ENCODE data around the gene CDH4.

CDH4 gene

GRCh38 chr20:61816606-61817460 lies 564.8 kb downstream of the CDH4 start:
- no peak for DNase-seq

DNA sequence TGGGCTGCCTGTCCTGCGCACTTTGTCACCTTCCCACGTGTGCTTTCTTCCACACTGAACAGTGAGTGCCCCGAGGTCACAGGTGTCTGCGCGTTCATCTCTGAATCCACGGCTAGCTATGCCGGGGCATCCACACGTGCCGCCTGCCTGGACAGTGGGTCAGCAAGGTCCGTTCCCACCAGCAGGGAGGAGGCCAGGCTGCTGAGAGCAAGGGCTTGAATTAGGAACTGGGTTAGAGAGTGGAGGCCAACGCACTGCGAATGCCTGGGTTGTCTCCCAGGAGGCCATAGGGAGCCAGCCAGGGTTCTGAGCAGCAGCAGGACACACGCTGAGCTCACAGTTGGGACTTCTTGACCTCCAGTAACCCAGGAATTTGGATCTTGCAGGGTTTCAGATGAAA lies 565.5 kb downstream of the CDH4 start:
- DNase-seq = no peak

DNA sequence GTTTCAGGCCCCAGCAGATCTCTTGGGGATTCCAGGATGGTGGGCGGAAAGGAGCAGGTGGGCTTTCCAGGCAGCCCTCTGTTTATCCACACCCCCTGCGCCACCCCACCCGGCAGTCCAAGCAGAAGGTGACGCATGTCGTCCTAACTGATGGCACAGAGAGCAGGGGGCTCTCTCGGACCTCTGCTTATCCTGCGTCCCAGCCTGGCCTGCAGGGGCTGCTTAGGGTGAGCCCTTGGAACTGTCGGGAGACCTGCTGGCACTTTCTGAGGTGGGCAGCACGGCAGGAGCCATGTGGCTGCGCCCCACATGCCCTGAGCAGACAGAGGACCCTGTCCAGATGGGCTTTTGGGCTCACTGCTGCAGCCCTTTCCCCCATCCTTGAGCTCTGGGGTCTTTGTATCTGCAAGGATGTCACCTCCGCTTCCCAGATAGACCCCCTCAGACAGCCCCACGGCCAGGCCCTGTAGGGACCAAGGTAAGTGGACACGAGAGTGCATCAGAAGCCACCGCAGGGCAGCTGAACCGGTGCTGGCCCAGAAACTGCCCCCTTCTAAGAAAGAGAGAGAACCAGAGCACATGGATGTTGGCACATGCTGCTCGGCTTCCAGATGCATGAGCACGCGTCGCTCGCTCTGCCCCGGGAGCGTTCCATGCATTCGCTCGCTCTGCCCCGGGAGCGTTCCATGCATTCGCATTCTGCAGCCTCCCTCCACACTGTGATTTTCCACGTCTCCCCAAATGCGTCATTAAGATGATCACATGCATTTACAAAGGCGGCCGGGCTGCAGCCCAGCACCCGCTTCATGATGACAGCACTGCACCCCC lies 566.9 kb downstream of the CDH4 start:
- no peak for DNase-seq

DNA sequence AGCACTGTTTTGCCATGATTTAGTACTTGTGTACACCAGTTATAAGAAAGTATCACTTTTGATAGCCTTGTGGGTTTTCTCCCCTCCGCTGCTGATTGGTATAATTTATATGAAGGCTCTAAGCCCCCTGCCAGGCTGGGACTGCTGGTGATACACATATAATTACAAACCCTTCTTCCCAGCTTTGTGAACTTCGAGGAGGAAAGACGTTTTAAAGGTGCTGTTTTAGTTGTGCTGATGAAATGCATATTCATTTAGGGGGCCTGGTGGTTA lies 567.4 kb downstream of the CDH4 start:
- DNase-seq = no peak

GRCh38 chr20:61819921-61820825 lies 568.1 kb downstream of the CDH4 start:
- DNase-seq = no peak

DNA sequence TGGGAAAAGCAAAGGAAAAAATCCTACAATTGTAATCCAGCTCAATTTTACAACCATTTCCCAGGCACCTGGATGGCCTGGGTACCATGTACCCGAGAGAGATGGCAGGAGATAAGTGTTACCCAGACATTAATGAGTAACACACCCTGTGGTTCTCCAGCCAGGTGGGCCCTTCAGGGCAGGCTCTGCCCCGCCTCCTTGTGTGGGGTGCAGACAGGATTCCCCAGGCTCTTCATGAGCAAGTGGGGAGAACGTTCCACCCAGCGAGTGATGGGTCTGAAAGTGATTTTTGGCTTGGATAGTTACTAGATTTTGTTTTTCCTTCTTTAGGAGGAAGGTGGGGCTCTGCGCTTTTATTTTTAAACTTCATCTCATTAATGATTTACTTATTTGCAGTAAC lies 569.7 kb downstream of the CDH4 start:
- no peak for DNase-seq

GRCh38 chr20:61822396-61822795 lies 570.3 kb downstream of the CDH4 start:
- no peak for DNase-seq

DNA sequence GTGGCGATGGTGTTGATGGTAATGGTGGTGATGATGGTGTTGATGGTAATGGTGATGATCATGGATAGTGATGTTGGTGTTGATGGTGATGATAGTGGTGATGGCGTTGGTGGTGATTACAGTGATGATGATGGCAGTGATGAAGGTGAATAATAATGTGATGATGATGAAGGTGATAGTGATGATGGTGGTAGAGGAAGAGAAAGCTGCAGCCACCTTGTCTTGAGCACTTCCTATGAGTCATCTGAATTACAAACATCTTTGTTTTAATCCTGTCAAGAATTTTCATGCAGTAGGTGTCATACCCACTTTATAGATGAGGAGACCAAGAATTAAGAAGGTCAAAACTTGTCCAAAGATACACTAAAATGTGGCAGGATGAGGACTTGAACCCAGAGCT lies 571.2 kb downstream of the CDH4 start:
- DNase-seq = no peak

DNA sequence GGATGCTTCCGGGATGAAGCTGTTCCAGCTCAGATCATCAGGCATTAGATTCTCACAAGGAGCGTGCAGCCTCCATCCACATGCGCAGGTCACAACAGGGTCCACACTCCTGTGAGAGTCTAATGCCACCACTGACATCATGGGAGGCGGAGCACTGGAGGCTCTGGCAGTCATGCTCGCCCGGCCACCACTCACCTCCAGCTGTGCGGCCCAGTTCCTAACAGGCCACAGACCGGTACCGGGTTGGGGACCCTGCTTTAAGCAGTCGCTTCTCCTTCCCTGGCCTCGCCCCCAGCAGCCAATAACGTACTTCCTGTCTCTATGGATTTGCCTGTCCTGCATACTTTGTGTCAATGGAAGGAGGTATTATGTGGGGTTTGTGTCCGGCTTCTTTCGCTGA lies 576.8 kb downstream of the CDH4 start:
- no peak for DNase-seq

- no peak for DNase-seq
These were observed 577.5 kb downstream of the CDH4 start for GRCh38 chr20:61829526-61829925.

DNA sequence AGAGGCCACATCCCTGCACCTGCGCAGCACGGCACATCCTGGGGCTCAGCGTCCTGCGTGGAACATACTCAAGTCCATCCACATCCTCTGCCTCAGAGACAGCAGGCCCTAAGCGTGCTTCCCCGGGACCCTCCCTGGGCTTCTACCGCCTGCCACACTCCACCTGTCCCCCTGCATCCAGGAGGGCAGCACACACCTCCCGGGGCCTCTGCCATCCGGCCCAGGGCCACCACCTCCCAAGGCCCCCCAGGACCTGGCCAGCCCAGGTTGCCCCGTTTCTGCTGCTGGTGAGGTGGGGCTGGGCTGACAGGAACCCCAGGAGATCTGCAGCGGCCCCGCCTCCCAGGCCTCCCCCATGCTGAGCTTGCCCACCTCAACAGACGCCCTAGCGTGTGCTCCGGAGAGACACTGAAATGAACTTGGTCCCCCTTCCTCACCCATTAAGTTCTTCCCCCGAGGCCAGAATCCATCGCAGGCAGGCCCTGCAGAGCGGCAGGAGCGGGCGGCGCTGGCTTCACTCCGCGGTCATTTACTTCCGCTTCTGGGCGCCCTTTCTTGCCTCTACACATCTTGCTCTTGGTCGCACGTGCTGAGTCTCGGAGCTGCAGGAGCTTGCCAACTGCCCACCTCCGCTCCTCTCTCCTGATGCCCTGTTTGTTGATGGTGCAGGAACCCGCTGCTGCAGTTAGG lies 578.3 kb downstream of the CDH4 start:
- no peak for DNase-seq

- DNase-seq = no peak
These were observed 578.9 kb downstream of the CDH4 start for GRCh38 chr20:61830991-61831390.

DNA sequence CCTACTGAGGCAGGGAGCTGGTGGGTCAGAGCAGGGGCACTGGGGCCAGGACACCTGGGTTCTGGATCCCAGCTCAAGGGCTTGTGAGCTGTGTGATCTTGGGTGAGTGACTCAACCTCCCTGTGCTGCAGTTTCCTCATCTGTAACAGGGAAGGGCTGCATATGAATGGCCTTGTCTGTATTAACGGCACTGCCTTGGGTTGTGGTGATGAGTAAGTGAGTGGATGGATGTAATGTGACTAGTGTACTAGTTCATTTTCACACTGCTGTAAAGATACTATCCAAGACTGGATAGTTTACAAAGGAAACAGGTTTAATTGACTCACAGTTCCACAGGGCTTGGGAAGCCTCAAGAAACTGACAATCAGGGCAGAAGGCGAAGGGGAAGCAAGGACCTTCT lies 580.1 kb downstream of the CDH4 start:
- DNase-seq = no peak

GRCh38 chr20:61833807-61834610 lies 581.9 kb downstream of the CDH4 start:
- DNase-seq = no peak

DNA sequence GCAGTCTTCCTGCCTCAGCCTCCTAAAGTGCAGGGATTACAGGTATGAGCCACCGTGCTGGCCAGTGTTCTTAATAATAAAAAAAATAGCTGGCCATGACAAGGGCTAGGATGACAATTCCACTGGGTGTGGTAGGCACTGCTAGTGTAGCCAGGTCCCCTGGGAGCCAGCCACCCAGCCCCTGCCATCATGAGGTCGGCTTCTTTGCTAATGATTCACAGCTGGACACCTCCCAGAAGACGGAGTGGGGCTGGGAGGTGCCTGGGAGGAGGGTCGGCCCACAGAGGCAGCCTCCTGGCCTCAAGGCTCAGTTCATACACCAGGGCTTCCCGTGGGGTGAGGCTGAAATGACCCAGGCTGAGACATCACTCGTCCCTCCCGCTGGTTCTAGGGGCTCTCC lies 583.2 kb downstream of the CDH4 start:
- peak; percentile 23 for DNase-seq

GRCh38 chr20:61835791-61836350 lies 583.8 kb downstream of the CDH4 start:
- DNase-seq = no peak

- DNase-seq = no peak
These were observed 585.1 kb downstream of the CDH4 start for GRCh38 chr20:61837200-61837599.

DNA sequence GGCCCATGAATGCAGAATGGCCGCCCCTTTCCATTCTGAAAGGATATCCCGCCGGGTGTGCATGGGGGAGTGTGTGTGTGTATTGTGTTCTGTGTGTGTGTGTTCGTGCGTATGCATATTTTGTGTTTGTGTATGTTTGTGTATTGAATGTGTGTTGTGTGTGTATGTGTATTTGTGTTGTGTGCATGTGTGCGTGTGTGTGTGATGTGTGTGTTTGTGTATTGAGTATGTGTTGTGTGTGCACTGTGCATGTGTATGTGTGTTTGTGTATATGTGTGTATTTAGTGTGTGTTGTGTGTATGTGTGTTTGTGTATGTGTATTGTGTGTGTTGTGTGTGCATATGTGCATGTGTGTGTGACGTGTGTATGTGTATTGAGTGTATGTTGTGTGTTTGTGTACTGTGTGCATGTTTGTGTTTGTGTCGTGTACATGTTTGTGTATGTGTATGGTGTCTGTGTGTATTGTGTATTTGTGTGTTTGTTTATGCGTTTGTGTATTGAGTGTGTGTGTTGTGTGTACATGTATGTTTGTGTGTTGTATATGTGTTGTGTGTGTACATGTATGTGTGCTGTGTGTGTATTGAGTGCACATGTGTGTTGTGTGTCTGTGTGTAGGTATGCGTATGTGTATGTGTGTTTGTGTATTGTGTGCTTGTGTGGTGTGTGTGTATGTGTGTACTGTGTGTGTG lies 587.3 kb downstream of the CDH4 start:
- DNase-seq = no peak

- DNase-seq = no peak
These were observed 588.1 kb downstream of the CDH4 start for GRCh38 chr20:61839912-61840778.
